ENCODE measurements around the gene IGFL4. TPM values are rescaled to one million over a fixed set of nuclear protein-coding genes. Genes with fewer than 3 reads are reported as not detected.

The IGFL4 gene
- polyA plus RNA-seq, 2 donors, result 0.02 to 0.16 TPM

GRCh38 chr19:46023311-46023779 is 17.5 kb downstream of the IGFL4 start:
- Histone ChIP-seq H3K4me1 (ENCODE audit: control insufficient read depth in 2 of 2, insufficient read depth in 2 of 2, low read length in 1 of 2) (peaks cover 0 to 7% of the 10 kb centered on the region in 2 donors), H3K27ac (ENCODE audit: low read depth in 2 of 2, low read length in 1 of 2) (no peak overlapping the region), H3K36me3 (ENCODE audit: control insufficient read depth in 2 of 2, insufficient read depth in 2 of 2, low read length in 1 of 2) (no peaks in the 10 kb centered on the region), H3K9me3 (ENCODE audit: control insufficient read depth in 2 of 2, insufficient read depth in 1 of 2, low read depth in 1 of 2, low read length in 1 of 2) (no peaks in the 10 kb centered on the region), H3K4me3 (ENCODE audit: low read depth in 1 of 2, low read length in 2 of 2) (no peak overlapping the region), H3K27me3 (ENCODE audit: control insufficient read depth in 1 of 2, insufficient read depth in 2 of 2, low read length in 2 of 2) (no peaks in the 10 kb centered on the region)
- 56 to 59% methylated on average over 11 of the region's 11 CpGs for WGBS, 2 donors

GRCh38 chr19:46022431-46023310 is 18.1 kb downstream of the IGFL4 start, which contains the start of gene PGLYRP1:
PGLYRP1 (minus strand) TSS chr19:46023053; CDS start chr19:46023021, 32 bp downstream.
- Histone ChIP-seq H3K27me3 (ENCODE audit: control insufficient read depth in 1 of 2, insufficient read depth in 2 of 2, low read length in 2 of 2) (no peaks in the 10 kb centered on the region), H3K27ac (ENCODE audit: low read depth in 2 of 2, low read length in 1 of 2) (no peak within 1 kb of the TSS), H3K9me3 (ENCODE audit: control insufficient read depth in 2 of 2, insufficient read depth in 1 of 2, low read depth in 1 of 2, low read length in 1 of 2) (no peaks in the 10 kb centered on the region), H3K4me1 (ENCODE audit: control insufficient read depth in 2 of 2, insufficient read depth in 2 of 2, low read length in 1 of 2) (peaks cover 0 to 7% of the 10 kb centered on the region in 2 donors), H3K36me3 (ENCODE audit: control insufficient read depth in 2 of 2, insufficient read depth in 2 of 2, low read length in 1 of 2) (no peaks in the 10 kb centered on the region), H3K4me3 (ENCODE audit: low read depth in 1 of 2, low read length in 2 of 2) (no peak within 1 kb of the TSS)
- 33 to 39% methylated on average over 46 to 47 of the region's 47 CpGs for WGBS, 2 donors

- peaks cover 0 to 7% of the 10 kb centered on the region in 2 donors for H3K4me1 ChIP-seq (ENCODE audit: control insufficient read depth in 2 of 2, insufficient read depth in 2 of 2, low read length in 1 of 2)
- 37 to 42% methylated on average over 12 of the region's 12 CpGs for WGBS, 2 donors
- no peak overlapping the region for H3K27ac ChIP-seq (ENCODE audit: low read depth in 2 of 2, low read length in 1 of 2)
- no peaks in the 10 kb centered on the region for H3K27me3 ChIP-seq (ENCODE audit: control insufficient read depth in 1 of 2, insufficient read depth in 2 of 2, low read length in 2 of 2)
- H3K9me3 ChIP-seq (ENCODE audit: control insufficient read depth in 2 of 2, insufficient read depth in 1 of 2, low read depth in 1 of 2, low read length in 1 of 2), result no peaks in the 10 kb centered on the region
- no peaks in the 10 kb centered on the region for H3K36me3 ChIP-seq (ENCODE audit: control insufficient read depth in 2 of 2, insufficient read depth in 2 of 2, low read length in 1 of 2)
- no peak overlapping the region for H3K4me3 ChIP-seq (ENCODE audit: low read depth in 1 of 2, low read length in 2 of 2)
These were observed 18.8 kb downstream of the IGFL4 start for GRCh38 chr19:46022061-46022430.

- Histone ChIP-seq H3K36me3 (ENCODE audit: control insufficient read depth in 2 of 2, insufficient read depth in 2 of 2, low read length in 1 of 2) (no peaks in the 10 kb centered on the region), H3K9me3 (ENCODE audit: control insufficient read depth in 2 of 2, insufficient read depth in 1 of 2, low read depth in 1 of 2, low read length in 1 of 2) (no peaks in the 10 kb centered on the region), H3K4me1 (ENCODE audit: control insufficient read depth in 2 of 2, insufficient read depth in 2 of 2, low read length in 1 of 2) (peaks cover 0 to 7% of the 10 kb centered on the region in 2 donors), H3K27me3 (ENCODE audit: control insufficient read depth in 1 of 2, insufficient read depth in 2 of 2, low read length in 2 of 2) (no peaks in the 10 kb centered on the region), H3K27ac (ENCODE audit: low read depth in 2 of 2, low read length in 1 of 2) (no peak overlapping the region), H3K4me3 (ENCODE audit: low read depth in 1 of 2, low read length in 2 of 2) (no peak overlapping the region)
- 41% methylated on average over 11 of the region's 11 CpGs for WGBS, 2 donors
These were observed 19.2 kb downstream of the IGFL4 start for GRCh38 chr19:46021531-46022041.

- Histone ChIP-seq H3K9me3 (ENCODE audit: control insufficient read depth in 2 of 2, insufficient read depth in 1 of 2, low read depth in 1 of 2, low read length in 1 of 2) (no peaks in the 10 kb centered on the region), H3K27me3 (ENCODE audit: control insufficient read depth in 1 of 2, insufficient read depth in 2 of 2, low read length in 2 of 2) (no peaks in the 10 kb centered on the region), H3K4me3 (ENCODE audit: low read depth in 1 of 2, low read length in 2 of 2) (no peak overlapping the region), H3K4me1 (ENCODE audit: control insufficient read depth in 2 of 2, insufficient read depth in 2 of 2, low read length in 1 of 2) (peaks cover 6 to 9% of the 10 kb centered on the region in 2 donors), H3K36me3 (ENCODE audit: control insufficient read depth in 2 of 2, insufficient read depth in 2 of 2, low read length in 1 of 2) (no peaks in the 10 kb centered on the region), H3K27ac (ENCODE audit: low read depth in 2 of 2, low read length in 1 of 2) (peak overlapping the region in 1 of 2 donors; percentile 16)
- WGBS, 2 donors, result 74 to 76% methylated on average over 7 of the region's 7 CpGs
These were observed 20.0 kb downstream of the IGFL4 start for GRCh38 chr19:46020819-46021125.

- 91 to 93% methylated on average over 13 of the region's 13 CpGs for WGBS, 2 donors
- H3K36me3 ChIP-seq (ENCODE audit: control insufficient read depth in 2 of 2, insufficient read depth in 2 of 2, low read length in 1 of 2), result no peaks in the 10 kb centered on the region
- no peaks in the 10 kb centered on the region for H3K9me3 ChIP-seq (ENCODE audit: control insufficient read depth in 2 of 2, insufficient read depth in 1 of 2, low read depth in 1 of 2, low read length in 1 of 2)
- H3K4me3 ChIP-seq (ENCODE audit: low read depth in 1 of 2, low read length in 2 of 2), result no peak overlapping the region
- peaks cover 13 to 16% of the 10 kb centered on the region in 2 donors for H3K4me1 ChIP-seq (ENCODE audit: control insufficient read depth in 2 of 2, insufficient read depth in 2 of 2, low read length in 1 of 2)
- no peaks in the 10 kb centered on the region for H3K27me3 ChIP-seq (ENCODE audit: control insufficient read depth in 1 of 2, insufficient read depth in 2 of 2, low read length in 2 of 2)
- no peak overlapping the region for H3K27ac ChIP-seq (ENCODE audit: low read depth in 2 of 2, low read length in 1 of 2)
These were observed 21.5 kb downstream of the IGFL4 start for GRCh38 chr19:46019270-46019669.

GRCh38 chr19:46018729-46019251 is 22.0 kb downstream of the IGFL4 start:
- Histone ChIP-seq H3K36me3 (ENCODE audit: control insufficient read depth in 2 of 2, insufficient read depth in 2 of 2, low read length in 1 of 2) (no peaks in the 10 kb centered on the region), H3K9me3 (ENCODE audit: control insufficient read depth in 2 of 2, insufficient read depth in 1 of 2, low read depth in 1 of 2, low read length in 1 of 2) (no peaks in the 10 kb centered on the region), H3K4me3 (ENCODE audit: low read depth in 1 of 2, low read length in 2 of 2) (no peak overlapping the region), H3K4me1 (ENCODE audit: control insufficient read depth in 2 of 2, insufficient read depth in 2 of 2, low read length in 1 of 2) (peaks cover 13 to 16% of the 10 kb centered on the region in 2 donors), H3K27ac (ENCODE audit: low read depth in 2 of 2, low read length in 1 of 2) (no peak overlapping the region), H3K27me3 (ENCODE audit: control insufficient read depth in 1 of 2, insufficient read depth in 2 of 2, low read length in 2 of 2) (no peaks in the 10 kb centered on the region)
- WGBS, 2 donors, result 95 to 96% methylated on average over 10 of the region's 10 CpGs

GRCh38 chr19:46017874-46018675 is 22.7 kb downstream of the IGFL4 start:
- Histone ChIP-seq H3K36me3 (ENCODE audit: control insufficient read depth in 2 of 2, insufficient read depth in 2 of 2, low read length in 1 of 2) (no peaks in the 10 kb centered on the region), H3K4me1 (ENCODE audit: control insufficient read depth in 2 of 2, insufficient read depth in 2 of 2, low read length in 1 of 2) (peaks cover 13 to 16% of the 10 kb centered on the region in 2 donors), H3K4me3 (ENCODE audit: low read depth in 1 of 2, low read length in 2 of 2) (no peak overlapping the region), H3K27ac (ENCODE audit: low read depth in 2 of 2, low read length in 1 of 2) (no peak overlapping the region), H3K27me3 (ENCODE audit: control insufficient read depth in 1 of 2, insufficient read depth in 2 of 2, low read length in 2 of 2) (no peaks in the 10 kb centered on the region), H3K9me3 (ENCODE audit: control insufficient read depth in 2 of 2, insufficient read depth in 1 of 2, low read depth in 1 of 2, low read length in 1 of 2) (no peaks in the 10 kb centered on the region)
- 94 to 95% methylated on average over 15 of the region's 15 CpGs for WGBS, 2 donors

- no peak overlapping the region for H3K27ac ChIP-seq (ENCODE audit: low read depth in 2 of 2, low read length in 1 of 2)
- H3K4me1 ChIP-seq (ENCODE audit: control insufficient read depth in 2 of 2, insufficient read depth in 2 of 2, low read length in 1 of 2), result peaks cover 13 to 16% of the 10 kb centered on the region in 2 donors
- no peaks in the 10 kb centered on the region for H3K9me3 ChIP-seq (ENCODE audit: control insufficient read depth in 2 of 2, insufficient read depth in 1 of 2, low read depth in 1 of 2, low read length in 1 of 2)
- H3K4me3 ChIP-seq (ENCODE audit: low read depth in 1 of 2, low read length in 2 of 2), result no peak overlapping the region
- no peaks in the 10 kb centered on the region for H3K27me3 ChIP-seq (ENCODE audit: control insufficient read depth in 1 of 2, insufficient read depth in 2 of 2, low read length in 2 of 2)
- no peaks in the 10 kb centered on the region for H3K36me3 ChIP-seq (ENCODE audit: control insufficient read depth in 2 of 2, insufficient read depth in 2 of 2, low read length in 1 of 2)
- WGBS, 2 donors, result 43 to 45% methylated on average over 7 of the region's 7 CpGs
These were observed 23.7 kb downstream of the IGFL4 start for GRCh38 chr19:46017095-46017429.
